Effector CD4-positive, alpha-beta T cell (primary cell): ENCODE results near the gene LRRK1. TPM values are rescaled to one million over a fixed set of nuclear protein-coding genes. Genes with fewer than 3 reads are reported as not detected.

Experiments
- DNase-seq: peaks from one replicate; pipeline ENCODE4 v3.0.0-alpha.2; 2020
- total RNA-seq: gene quantifications from one replicate; lab custom pipeline; 2026; lab: John Stamatoyannopoulos, UW

The LRRK1 gene
- not detected for total RNA-seq

GRCh38 chr15:100918690-100919480 is at the start of gene LRRK1:
Gene LRRK1, plus strand, starts transcription at chr15:100919357. Its CDS starts 5,276 bp downstream, at chr15:100924633.
- DNase-seq, result no peak

- DNase-seq, result peak; percentile 11
These were observed 46.0 kb upstream of the LRRK1 start for GRCh38 chr15:100873029-100873677.

GRCh38 chr15:100875495-100875894 is 43.7 kb upstream of the LRRK1 start:
- DNase-seq, result no peak

GRCh38 chr15:100875976-100876375 is 43.2 kb upstream of the LRRK1 start:
- DNase-seq, result no peak

- DNase-seq, result no peak
These were observed 41.6 kb upstream of the LRRK1 start for GRCh38 chr15:100877551-100877950.

GRCh38 chr15:100878130-100878529 is 41.0 kb upstream of the LRRK1 start:
- no peak for DNase-seq

GRCh38 chr15:100878648-100879047 is 40.5 kb upstream of the LRRK1 start:
- no peak for DNase-seq

- DNase-seq, result no peak
These were observed 40.1 kb upstream of the LRRK1 start for GRCh38 chr15:100879061-100879463.

- no peak for DNase-seq
These were observed 39.6 kb upstream of the LRRK1 start, which contains the start of gene ALDH1A3 for GRCh38 chr15:100879464-100880138. Gene ALDH1A3, plus strand, starts transcription at chr15:100879831. Its CDS starts 77 bp downstream, at chr15:100879908.

GRCh38 chr15:100880139-100880896 is 38.8 kb upstream of the LRRK1 start:
- DNase-seq, result no peak

GRCh38 chr15:100880897-100881242 is 38.3 kb upstream of the LRRK1 start:
- DNase-seq, result no peak

GRCh38 chr15:100881573-100882336 is 37.4 kb upstream of the LRRK1 start:
- no peak for DNase-seq

- DNase-seq, result no peak
These were observed 34.0 kb upstream of the LRRK1 start for GRCh38 chr15:100885116-100885515.

- DNase-seq, result no peak
These were observed 33.3 kb upstream of the LRRK1 start for GRCh38 chr15:100885811-100886210.

- DNase-seq, result no peak
These were observed 31.8 kb upstream of the LRRK1 start for GRCh38 chr15:100887211-100887913.

- DNase-seq, result no peak
These were observed 29.6 kb upstream of the LRRK1 start for GRCh38 chr15:100889385-100890050.

- DNase-seq, result no peak
These were observed 29.0 kb upstream of the LRRK1 start for GRCh38 chr15:100890051-100890720.

GRCh38 chr15:100890850-100891249 is 28.3 kb upstream of the LRRK1 start:
- no peak for DNase-seq

GRCh38 chr15:100891307-100892012 is 27.7 kb upstream of the LRRK1 start:
- DNase-seq, result no peak

GRCh38 chr15:100892013-100892355 is 27.2 kb upstream of the LRRK1 start:
- DNase-seq, result no peak
